ENCODE data around the gene CENPQ.
A peak's percentile ranks its signal among the peaks of the same experiment; 100 is the strongest.
"Not testable (repeated sequence)": the region's sequence is repeated elsewhere in the genome, so short reads cannot be mapped to it uniquely, and the experiment has no call there.

CENPQ gene

GRCh38 chr6:49462599-49462926 is 607 bp upstream of the CENPQ start:
- CTCF ChIA-PET: no interaction called here
- TF ChIP-seq NFRKB (IDR thresholded peaks at IDR 0.05) (no peak), CTBP1 (IDR thresholded peaks at IDR 0.05; ENCODE audit: borderline replicate concordance) (no peak), TARDBP (IDR thresholded peaks at IDR 0.05) (no peak), SP1 (IDR thresholded peaks at IDR 0.05) (no peak), BHLHE40 (IDR thresholded peaks at IDR 0.05; ENCODE audit: borderline replicate concordance) (no peak), FOXA1 (IDR thresholded peaks at IDR 0.05) (no peak), L3MBTL2 (conservative IDR thresholded peaks at IDR 0.05) (no peak), SUZ12 (IDR thresholded peaks at IDR 0.05) (no peak), FOXM1 (IDR thresholded peaks at IDR 0.05; ENCODE audit: borderline replicate concordance) (no peak), LEF1 (IDR thresholded peaks at IDR 0.05; ENCODE audit: borderline replicate concordance) (no peak), HDGF (IDR thresholded peaks at IDR 0.05; ENCODE audit: borderline replicate concordance) (no peak)
- POLR2A ChIA-PET: no interaction called here
- DNase-seq (ENCODE audit: extremely low spot score): peak; percentile 8

GRCh38 chr6:49463612-49463967 is 420 bp downstream of the CENPQ start:
- ChIA-PET POLR2A (no interaction called here), CTCF (no interaction called here)
- DNase-seq (ENCODE audit: extremely low spot score): no peak
- TF ChIP-seq PKNOX1 (IDR thresholded peaks at IDR 0.05) (no peak), L3MBTL2 (conservative IDR thresholded peaks at IDR 0.05) (peak; percentile 4; the same call in 1 of the 2 replicates), FOXM1 (IDR thresholded peaks at IDR 0.05; ENCODE audit: borderline replicate concordance) (no peak)

GRCh38 chr6:49464691-49465090 is 1.5 kb downstream of the CENPQ start:
- no peak for DNase-seq (ENCODE audit: extremely low spot score)
- TF ChIP-seq FOXK2 (IDR thresholded peaks at IDR 0.05) (no peak), FOXM1 (IDR thresholded peaks at IDR 0.05; ENCODE audit: borderline replicate concordance) (no peak), HDGF (IDR thresholded peaks at IDR 0.05; ENCODE audit: borderline replicate concordance) (no peak), TARDBP (IDR thresholded peaks at IDR 0.05) (no peak), CTBP1 (IDR thresholded peaks at IDR 0.05; ENCODE audit: borderline replicate concordance) (no peak), ZNF384 (IDR thresholded peaks at IDR 0.05) (no peak), ELF4 (IDR thresholded peaks at IDR 0.05) (no peak), SUZ12 (IDR thresholded peaks at IDR 0.05) (no peak), FOXA1 (IDR thresholded peaks at IDR 0.05) (no peak), PKNOX1 (IDR thresholded peaks at IDR 0.05) (no peak), NFRKB (IDR thresholded peaks at IDR 0.05) (no peak), LEF1 (IDR thresholded peaks at IDR 0.05; ENCODE audit: borderline replicate concordance) (no peak), SP1 (IDR thresholded peaks at IDR 0.05) (no peak)
- CTCF ChIA-PET: no interaction called here
- POLR2A ChIA-PET: no interaction called here

- ChIA-PET POLR2A (no interaction called here), CTCF (no interaction called here)
- DNase-seq (ENCODE audit: extremely low spot score): no peak
- TF ChIP-seq SUZ12 (IDR thresholded peaks at IDR 0.05): no peak
Observed at GRCh38 chr6:49468042-49468441, 4.9 kb downstream of the CENPQ start.

GRCh38 chr6:49476564-49476963 is 13.4 kb downstream of the CENPQ start:
- POLR2A ChIA-PET, CTCF ChIA-PET: not testable (repeated sequence)

GRCh38 chr6:49479308-49479970 is 16.3 kb downstream of the CENPQ start:
- TF ChIP-seq FOXA1 (IDR thresholded peaks at IDR 0.05): no peak
- TF ChIP-seq FOXM1 (IDR thresholded peaks at IDR 0.05; ENCODE audit: borderline replicate concordance): no peak
- TF ChIP-seq LEF1 (IDR thresholded peaks at IDR 0.05; ENCODE audit: borderline replicate concordance): no peak
- TF ChIP-seq TARDBP (IDR thresholded peaks at IDR 0.05): no peak
- TF ChIP-seq ELF4 (IDR thresholded peaks at IDR 0.05): no peak
- no peak for TF ChIP-seq SP1 (IDR thresholded peaks at IDR 0.05)
- no peak for TF ChIP-seq ZNF384 (IDR thresholded peaks at IDR 0.05)
- no peak for TF ChIP-seq SUZ12 (IDR thresholded peaks at IDR 0.05)
- no peak for TF ChIP-seq BHLHE40 (IDR thresholded peaks at IDR 0.05; ENCODE audit: borderline replicate concordance)
- TF ChIP-seq NFRKB (IDR thresholded peaks at IDR 0.05): no peak
- no peak for TF ChIP-seq CTBP1 (IDR thresholded peaks at IDR 0.05; ENCODE audit: borderline replicate concordance)
- TF ChIP-seq HDGF (IDR thresholded peaks at IDR 0.05; ENCODE audit: borderline replicate concordance): no peak
- ChIA-PET CTCF (no interaction called here), POLR2A (no interaction called here)
- no peak for DNase-seq (ENCODE audit: extremely low spot score)

More at GRCh38 chr6:49476564-49476963, 13.4 kb downstream of the CENPQ start:
- not testable (repeated sequence) for DNase-seq (ENCODE audit: extremely low spot score)

GRCh38 chr6:49481846-49482245 is 18.7 kb downstream of the CENPQ start:
- CTCF ChIA-PET, POLR2A ChIA-PET: not testable (repeated sequence)

GRCh38 chr6:49483380-49483779 is 20.2 kb downstream of the CENPQ start:
- CTCF ChIA-PET; POLR2A ChIA-PET; DNase-seq (ENCODE audit: extremely low spot score): not testable (repeated sequence)

More at GRCh38 chr6:49481846-49482245, 18.7 kb downstream of the CENPQ start:
- not testable (repeated sequence) for DNase-seq (ENCODE audit: extremely low spot score)

GRCh38 chr6:49490633-49491032 is 27.5 kb downstream of the CENPQ start:
- CTCF ChIA-PET: no interaction called here
- POLR2A ChIA-PET: no interaction called here

More at GRCh38 chr6:49490633-49491032, 27.5 kb downstream of the CENPQ start:
- TF ChIP-seq FOXM1 (IDR thresholded peaks at IDR 0.05; ENCODE audit: borderline replicate concordance) (no peak), ELF4 (IDR thresholded peaks at IDR 0.05) (no peak), TARDBP (IDR thresholded peaks at IDR 0.05) (no peak), LEF1 (IDR thresholded peaks at IDR 0.05; ENCODE audit: borderline replicate concordance) (no peak), NFRKB (IDR thresholded peaks at IDR 0.05) (no peak), L3MBTL2 (conservative IDR thresholded peaks at IDR 0.05) (no peak), PKNOX1 (IDR thresholded peaks at IDR 0.05) (no peak), ARNT (IDR thresholded peaks at IDR 0.05) (no peak)
- DNase-seq (ENCODE audit: extremely low spot score): no peak

Data from HEK293T (cell line).